Activated naive CD4-positive, alpha-beta T cell treated with anti-CD3 and anti-CD28 coated beads for 36 hours (primary cell): ENCODE data around the gene DUSP22. TPM values are rescaled to one million over a fixed set of nuclear protein-coding genes. Genes with fewer than 3 reads are reported as not detected.

Source experiments
- CTCF ChIA-PET: fragments of 350-600 bp; sonication (Branson Sonifier 250); formaldehyde crosslinking; loops from one replicate; lab custom pipeline; 2021; ENCODE audit warnings: antibody characterized with exemption; lab: Charles Lee
- DNase-seq: peaks from one replicate; pipeline ENCODE4 v3.0.0-alpha.2; 2020
- H3K27ac Mint-ChIP-seq: one replicate; pipeline ENCODE4 v1.8.0; 2021; ENCODE audit warnings: mild to moderate bottlenecking, mixed read lengths
- H3K27me3 Mint-ChIP-seq: one replicate; pipeline ENCODE4 v1.8.0; 2021; ENCODE audit warnings: low read depth, mixed read lengths
- H3K36me3 Mint-ChIP-seq: one replicate; pipeline ENCODE4 v1.8.0; 2021; ENCODE audit warnings: low read depth, mixed read lengths
- H3K4me1 Mint-ChIP-seq: one replicate; pipeline ENCODE4 v1.8.0; 2021; ENCODE audit warnings: low read depth, mixed read lengths
- H3K4me3 Mint-ChIP-seq: one replicate; pipeline ENCODE4 v1.8.0; 2021; ENCODE audit warnings: mild to moderate bottlenecking, moderate library complexity, mixed read lengths
- H3K9me3 Mint-ChIP-seq: one replicate; pipeline ENCODE4 v1.8.0; 2021; ENCODE audit warnings: mixed read lengths
- intact Hi-C: fragments of 100-400 bp; cut with micrococcal nuclease; formaldehyde crosslinking; loops from one replicate; pipeline ENCODE4 v1.15.1; 2023
- total RNA-seq, 2 experiments: library from RNA; stranded (reverse); gene quantifications; one replicate each; pipeline ENCODE4 v1.2.3, GENCODE V29; 2021

Gene DUSP22
- total RNA-seq, 2 experiments from 2014 or later, result 44.6 to 46.9 TPM

DNA sequence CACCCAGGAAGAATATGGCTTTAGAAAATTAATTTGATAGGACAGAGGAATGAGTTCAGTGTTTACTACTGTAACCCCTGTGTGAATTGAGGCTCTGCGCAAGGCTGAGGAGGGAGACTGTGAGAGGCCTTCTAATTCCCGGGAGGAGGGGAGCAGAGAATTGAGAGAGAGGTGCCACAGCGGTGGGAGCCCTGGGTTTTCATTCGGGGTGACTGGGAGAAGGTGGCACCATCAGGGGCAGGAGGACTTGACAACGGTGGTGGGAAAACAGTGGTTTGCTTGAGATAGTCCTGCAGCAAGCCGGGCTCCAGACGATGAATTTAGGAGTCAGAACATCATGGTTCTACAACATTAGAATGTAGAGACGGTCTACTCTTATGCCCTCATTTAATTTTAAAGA lies 9.2 kb downstream of the DUSP22 start:
- no peak overlapping the region for H3K27ac Mint-ChIP-seq
- intact Hi-C loops, result no loop called here
- CTCF ChIA-PET, result interaction anchor here (1.0 kb wide), 1 partner anchor 11 kb away, joined by 3 read pairs; no protein-coding TSS in a partner anchor
- no peaks in the 10 kb centered on the region for H3K9me3 Mint-ChIP-seq
- H3K4me1 Mint-ChIP-seq, result peaks cover 15% of the 10 kb centered on the region
- H3K27me3 Mint-ChIP-seq, result no peaks in the 10 kb centered on the region
- no peak for DNase-seq
- H3K4me3 Mint-ChIP-seq, result no peak overlapping the region
- no peaks in the 10 kb centered on the region for H3K36me3 Mint-ChIP-seq

DNA sequence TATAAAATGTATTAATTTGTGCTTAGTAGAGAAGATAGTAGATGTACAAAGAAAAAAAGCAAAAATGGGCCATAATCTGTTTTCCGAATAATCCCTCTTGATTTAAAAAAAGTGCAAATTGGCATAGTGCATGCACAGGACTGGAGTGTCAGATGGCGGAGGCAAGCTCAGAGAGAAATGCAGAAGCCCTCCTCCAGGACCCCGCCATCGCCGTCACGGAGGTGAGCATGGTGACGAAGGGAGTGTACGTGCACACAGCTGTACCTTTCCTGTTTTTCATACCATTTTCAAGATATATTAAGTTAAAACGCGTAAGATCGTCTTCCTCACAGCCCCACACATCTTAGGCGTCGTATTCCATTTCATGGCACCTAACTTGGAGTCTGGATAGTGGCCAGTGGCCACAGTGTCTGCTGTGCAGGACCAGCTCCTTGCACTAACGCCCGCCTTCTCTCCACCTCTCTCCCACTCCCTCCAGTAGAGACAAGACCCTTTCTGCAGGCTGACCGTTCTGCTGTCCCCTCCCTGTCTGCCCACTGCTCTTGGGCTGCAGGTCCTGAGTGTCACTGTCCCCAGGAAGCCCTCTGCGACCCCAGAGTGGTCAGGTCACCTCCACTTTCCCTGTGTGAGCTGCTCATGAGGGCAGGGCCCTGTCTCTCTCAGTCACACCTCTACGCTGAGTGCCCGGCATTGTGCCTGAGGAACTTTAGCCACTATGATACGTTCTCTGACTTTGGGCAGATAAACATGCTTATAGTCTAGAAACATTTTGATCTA lies 9.8 kb downstream of the DUSP22 start:
- intact Hi-C loops, result no loop called here
- DNase-seq, result no peak
- H3K4me3 Mint-ChIP-seq, result no peak overlapping the region
- CTCF ChIA-PET, result interaction anchor here (1.0 kb wide), 2 partner anchors 11 to 16 kb away, joined by 3 read pairs; no protein-coding TSS in a partner anchor
- no peak overlapping the region for H3K27ac Mint-ChIP-seq
- no peaks in the 10 kb centered on the region for H3K36me3 Mint-ChIP-seq
- H3K9me3 Mint-ChIP-seq, result no peaks in the 10 kb centered on the region
- peaks cover 10% of the 10 kb centered on the region for H3K4me1 Mint-ChIP-seq
- H3K27me3 Mint-ChIP-seq, result no peaks in the 10 kb centered on the region

DNA sequence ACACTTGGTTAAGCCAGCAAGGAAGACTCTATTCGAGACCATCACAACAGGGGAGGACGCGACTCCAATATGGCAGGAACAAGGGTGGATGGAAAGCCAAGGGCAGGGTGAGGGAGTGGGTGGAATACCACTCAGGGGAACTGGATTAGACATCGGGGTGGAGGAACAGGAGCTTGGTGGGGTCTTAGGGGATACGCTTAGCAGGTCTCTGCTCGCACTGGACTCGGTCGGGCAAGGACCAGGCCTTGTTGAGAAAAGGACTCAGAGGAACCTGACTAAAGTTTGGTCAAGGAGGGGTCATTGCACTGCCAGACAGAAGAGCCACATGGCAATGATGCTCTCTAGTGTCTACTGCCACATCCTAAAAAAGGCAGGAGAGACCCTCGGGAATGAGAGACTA lies 10.5 kb downstream of the DUSP22 start:
- intact Hi-C loops, result no loop called here
- peaks cover 3% of the 10 kb centered on the region for H3K4me1 Mint-ChIP-seq
- H3K9me3 Mint-ChIP-seq, result no peaks in the 10 kb centered on the region
- H3K4me3 Mint-ChIP-seq, result no peak overlapping the region
- no peak overlapping the region for H3K27ac Mint-ChIP-seq
- H3K27me3 Mint-ChIP-seq, result no peaks in the 10 kb centered on the region
- no peak for DNase-seq
- CTCF ChIA-PET, result interaction anchor here (1.0 kb wide), 1 partner anchor 15 kb away, joined by 3 read pairs; no protein-coding TSS in a partner anchor
- peaks cover 2% of the 10 kb centered on the region for H3K36me3 Mint-ChIP-seq

DNA sequence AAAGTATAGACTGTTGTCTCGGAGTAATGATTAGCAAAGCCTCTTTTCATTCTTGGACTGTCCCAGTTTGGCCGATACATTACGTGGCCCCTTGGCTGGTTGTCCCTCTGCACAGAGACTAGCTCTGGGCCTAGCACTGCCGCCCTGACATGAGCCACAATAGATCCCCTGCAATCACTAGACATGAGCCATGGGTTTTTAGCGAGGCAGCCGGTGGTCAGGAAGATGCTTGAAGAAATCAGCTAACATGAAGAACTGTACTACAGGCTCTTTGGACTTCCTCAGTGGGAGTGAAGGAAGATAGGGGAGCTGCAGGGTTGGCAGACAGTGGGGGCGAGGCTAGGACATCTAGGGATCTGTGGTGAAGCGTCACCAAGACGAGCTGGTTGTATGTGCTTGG lies 11.0 kb downstream of the DUSP22 start:
- CTCF ChIA-PET, result no interaction called here
- Mint-ChIP-seq H3K36me3 (peaks cover 6% of the 10 kb centered on the region), H3K4me3 (no peak overlapping the region), H3K27me3 (no peaks in the 10 kb centered on the region), H3K27ac (no peak overlapping the region), H3K4me1 (no peaks in the 10 kb centered on the region), H3K9me3 (no peaks in the 10 kb centered on the region)
- intact Hi-C loops, result no loop called here
- no peak for DNase-seq

DNA sequence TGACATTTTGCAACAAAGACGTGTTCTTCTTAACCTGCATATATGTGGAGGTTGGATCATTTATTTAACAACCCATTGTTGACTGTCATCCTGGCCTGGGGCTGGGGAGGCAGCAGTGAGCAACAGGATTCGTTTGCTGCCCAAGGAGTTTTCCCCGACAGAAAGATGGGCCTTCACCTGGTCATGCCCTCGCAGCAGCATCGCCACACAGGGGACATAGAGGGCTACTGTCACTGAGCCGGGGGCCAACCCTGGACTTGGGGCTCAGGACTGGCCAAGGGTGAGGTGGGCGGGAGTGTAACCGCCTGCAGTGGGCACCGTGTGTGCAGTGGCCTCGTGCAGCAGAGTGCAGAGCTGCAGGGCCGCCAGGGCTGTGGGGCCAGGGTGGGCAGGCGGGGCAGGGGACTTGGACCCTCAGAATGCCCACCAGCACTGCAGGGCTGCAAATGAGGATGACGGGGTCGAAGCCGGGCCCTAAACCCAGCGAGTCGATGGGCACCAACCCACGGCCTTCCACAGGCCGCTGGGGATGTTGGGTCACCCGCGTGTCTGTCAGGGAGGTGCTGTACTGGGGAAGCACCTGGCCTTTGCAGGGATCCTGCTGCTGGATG lies 11.8 kb downstream of the DUSP22 start:
- peaks cover 8% of the 10 kb centered on the region for H3K36me3 Mint-ChIP-seq
- no peaks in the 10 kb centered on the region for H3K27me3 Mint-ChIP-seq
- H3K9me3 Mint-ChIP-seq, result no peaks in the 10 kb centered on the region
- H3K4me1 Mint-ChIP-seq, result no peaks in the 10 kb centered on the region
- DNase-seq, result no peak
- no peak overlapping the region for H3K27ac Mint-ChIP-seq
- intact Hi-C loops, result no loop called here
- H3K4me3 Mint-ChIP-seq, result no peak overlapping the region
- CTCF ChIA-PET, result no interaction called here

DNA sequence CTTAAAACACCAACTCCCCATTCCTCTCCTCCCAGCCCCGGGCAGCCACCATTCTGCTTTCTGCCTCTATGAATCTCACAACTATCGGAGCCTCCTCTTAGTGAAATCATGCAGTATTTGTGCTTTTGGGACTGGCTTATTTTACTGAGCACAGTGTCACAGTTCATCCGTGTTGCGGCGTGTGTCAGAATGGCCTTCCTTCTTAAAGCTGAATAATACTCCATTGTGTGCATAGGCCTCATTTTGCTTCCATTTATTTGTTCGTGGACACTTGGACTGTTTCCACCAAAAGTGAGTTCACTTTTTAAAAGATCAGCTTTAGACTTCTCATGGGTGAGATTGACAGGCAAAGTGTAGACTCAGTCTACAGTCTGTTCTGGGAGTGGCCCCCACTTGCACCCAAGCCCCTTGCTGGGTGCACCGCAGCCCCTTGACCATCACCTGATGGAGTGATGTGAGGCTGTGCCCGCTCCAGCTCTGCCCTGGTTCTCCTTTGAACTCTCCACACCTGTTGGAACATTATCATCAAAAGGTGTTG lies 12.6 kb downstream of the DUSP22 start:
- Mint-ChIP-seq H3K27ac (no peak overlapping the region), H3K9me3 (no peaks in the 10 kb centered on the region), H3K27me3 (no peaks in the 10 kb centered on the region), H3K4me3 (no peak overlapping the region), H3K4me1 (no peaks in the 10 kb centered on the region), H3K36me3 (peaks cover 8% of the 10 kb centered on the region)
- intact Hi-C loops, result no loop called here
- CTCF ChIA-PET, result interaction anchor here (0.7 kb wide), 1 partner anchor 156 kb away, joined by 3 read pairs; no protein-coding TSS in a partner anchor
- DNase-seq, result no peak

DNA sequence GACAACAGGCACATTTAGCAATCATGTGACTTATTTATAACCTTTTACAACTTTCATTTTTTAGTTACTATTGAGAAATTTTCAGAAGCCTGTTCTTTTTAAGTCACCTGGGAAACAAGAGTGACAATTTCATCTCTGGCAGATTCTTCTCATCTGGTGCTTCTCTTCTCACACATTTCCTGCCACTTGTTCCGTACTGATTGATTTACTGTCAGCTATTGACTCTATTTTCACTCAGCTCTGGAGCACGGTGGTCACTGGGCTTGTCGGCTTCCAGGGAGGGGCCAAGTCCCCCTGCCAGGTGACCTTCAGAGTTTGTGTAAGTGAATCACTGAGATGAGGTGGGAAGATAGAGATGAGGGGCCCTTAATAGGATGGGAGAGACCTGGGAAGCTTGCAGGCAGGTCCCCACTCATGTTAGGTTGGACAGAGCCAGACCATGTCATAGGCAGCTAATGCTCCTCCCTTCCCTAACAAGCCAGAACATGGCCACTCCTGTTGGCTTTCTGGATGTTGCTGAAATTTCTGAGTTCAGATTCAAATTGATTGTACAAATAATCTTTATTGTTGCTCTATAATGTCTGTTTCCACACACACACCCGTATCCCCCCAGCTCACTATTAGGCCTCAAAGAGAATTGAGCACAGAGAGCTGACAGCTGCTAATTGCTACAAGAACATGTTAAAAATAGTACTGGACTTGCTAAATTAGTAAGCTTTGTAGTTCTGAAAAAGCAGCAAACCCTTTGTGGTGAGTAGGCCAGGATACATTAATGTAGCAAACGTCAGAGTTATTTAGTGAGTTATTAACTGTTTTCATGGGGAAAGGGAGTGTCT lies 13.3 kb downstream of the DUSP22 start:
- Mint-ChIP-seq H3K9me3 (no peaks in the 10 kb centered on the region), H3K27ac (no peak overlapping the region), H3K4me1 (no peaks in the 10 kb centered on the region), H3K27me3 (no peaks in the 10 kb centered on the region), H3K4me3 (no peak overlapping the region), H3K36me3 (peaks cover 8% of the 10 kb centered on the region)
- DNase-seq, result no peak
- CTCF ChIA-PET, result interaction anchor here (0.7 kb wide), 1 partner anchor 157 kb away, joined by 3 read pairs; no protein-coding TSS in a partner anchor
- intact Hi-C loops, result no loop called here

DNA sequence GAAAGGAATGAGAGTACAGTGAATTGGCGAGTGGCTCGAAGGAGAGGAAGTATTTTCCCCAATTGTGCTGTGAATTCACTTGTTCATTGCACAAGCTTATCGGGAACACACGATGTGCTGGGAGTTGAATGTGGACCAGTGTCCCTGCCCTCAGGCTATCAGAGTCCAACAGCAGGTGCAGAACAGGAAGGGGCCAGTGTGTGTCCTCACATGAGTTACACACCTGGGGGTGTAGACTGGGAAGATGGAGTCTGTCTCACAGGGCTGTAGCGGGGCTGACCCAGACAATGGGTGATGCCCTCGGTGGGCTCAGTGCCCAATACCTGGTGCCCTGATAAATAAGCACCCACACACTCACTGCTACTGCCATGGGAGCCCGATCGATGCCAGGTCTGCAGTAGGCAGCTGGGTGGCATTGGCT lies 14.4 kb downstream of the DUSP22 start:
- Mint-ChIP-seq H3K4me1 (peaks cover under 1% of the 10 kb centered on the region), H3K27ac (no peak overlapping the region), H3K9me3 (no peaks in the 10 kb centered on the region), H3K27me3 (no peaks in the 10 kb centered on the region), H3K36me3 (peaks cover 10% of the 10 kb centered on the region), H3K4me3 (no peak overlapping the region)
- CTCF ChIA-PET, result no interaction called here
- intact Hi-C loops, result no loop called here
- DNase-seq, result no peak

DNA sequence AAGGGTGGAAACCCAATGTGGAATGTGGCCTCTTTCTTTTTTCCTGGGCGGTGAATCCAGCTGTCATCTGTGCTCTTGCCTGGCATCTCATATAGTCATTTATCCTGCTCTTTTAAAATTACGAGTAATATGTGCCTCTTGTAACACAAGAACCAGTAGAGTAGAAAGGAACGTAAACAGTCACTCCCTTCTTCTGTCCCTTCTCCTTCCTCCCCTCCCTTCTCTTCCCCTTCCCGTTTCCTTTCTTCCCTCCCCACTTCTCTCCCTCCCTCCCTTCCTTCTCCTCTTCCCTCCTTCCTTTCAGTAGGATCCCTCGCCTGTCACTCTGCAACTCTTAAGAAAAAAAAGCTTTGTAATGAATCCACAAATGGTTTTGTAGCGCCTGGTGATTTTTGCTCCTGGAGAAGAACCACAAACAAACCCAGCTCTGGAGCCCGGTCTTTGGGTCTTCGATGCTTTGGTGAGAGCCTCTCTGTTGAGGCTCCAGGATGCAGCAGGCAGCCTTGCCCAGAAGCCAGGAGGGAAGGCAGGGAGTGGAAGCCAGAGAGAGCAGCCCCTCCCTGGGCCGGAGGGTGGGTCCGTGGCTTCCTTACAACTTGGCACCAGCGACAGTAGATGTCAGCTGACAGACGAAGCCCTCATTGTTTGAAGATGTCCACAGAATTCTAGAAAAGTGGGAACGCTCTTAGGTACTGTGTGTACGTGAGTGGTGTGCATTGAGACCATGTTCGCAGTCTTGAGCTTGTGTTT lies 15.0 kb downstream of the DUSP22 start:
- CTCF ChIA-PET, result interaction anchor here (1.0 kb wide), 1 partner anchor 10 kb away, joined by 4 read pairs; no protein-coding TSS in a partner anchor
- no peak overlapping the region for H3K4me3 Mint-ChIP-seq
- intact Hi-C loops, result no loop called here
- peaks cover 15% of the 10 kb centered on the region for H3K36me3 Mint-ChIP-seq
- no peaks in the 10 kb centered on the region for H3K27me3 Mint-ChIP-seq
- no peak for DNase-seq
- H3K9me3 Mint-ChIP-seq, result no peaks in the 10 kb centered on the region
- peaks cover 4% of the 10 kb centered on the region for H3K4me1 Mint-ChIP-seq
- no peak overlapping the region for H3K27ac Mint-ChIP-seq

DNA sequence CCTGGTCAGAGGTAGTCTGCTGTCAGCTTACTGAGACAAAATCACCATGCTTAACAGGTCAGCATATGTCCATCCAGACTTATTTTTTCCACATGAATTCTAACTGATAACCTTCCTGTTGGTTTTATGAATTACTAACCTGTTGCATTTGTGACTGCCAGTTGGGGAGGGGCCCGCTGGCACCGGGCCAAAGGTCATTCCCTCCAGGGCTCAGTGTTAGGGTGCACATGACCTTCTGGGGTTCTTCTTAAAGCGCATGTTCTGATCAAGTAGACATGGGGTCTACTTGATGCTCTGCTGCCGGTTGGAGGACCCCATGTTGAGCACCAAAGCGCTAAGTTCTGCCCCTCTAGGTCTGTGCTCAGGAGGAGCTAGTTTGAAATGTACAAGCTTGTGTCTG lies 15.6 kb downstream of the DUSP22 start:
- Mint-ChIP-seq H3K4me3 (no peak overlapping the region), H3K4me1 (peaks cover 7% of the 10 kb centered on the region), H3K9me3 (no peaks in the 10 kb centered on the region), H3K27ac (no peak overlapping the region), H3K27me3 (no peaks in the 10 kb centered on the region), H3K36me3 (peaks cover 20% of the 10 kb centered on the region)
- no peak for DNase-seq
- intact Hi-C loops, result no loop called here
- CTCF ChIA-PET, result interaction anchor here (1.0 kb wide), 1 partner anchor 9 kb away, joined by 4 read pairs; no protein-coding TSS in a partner anchor

DNA sequence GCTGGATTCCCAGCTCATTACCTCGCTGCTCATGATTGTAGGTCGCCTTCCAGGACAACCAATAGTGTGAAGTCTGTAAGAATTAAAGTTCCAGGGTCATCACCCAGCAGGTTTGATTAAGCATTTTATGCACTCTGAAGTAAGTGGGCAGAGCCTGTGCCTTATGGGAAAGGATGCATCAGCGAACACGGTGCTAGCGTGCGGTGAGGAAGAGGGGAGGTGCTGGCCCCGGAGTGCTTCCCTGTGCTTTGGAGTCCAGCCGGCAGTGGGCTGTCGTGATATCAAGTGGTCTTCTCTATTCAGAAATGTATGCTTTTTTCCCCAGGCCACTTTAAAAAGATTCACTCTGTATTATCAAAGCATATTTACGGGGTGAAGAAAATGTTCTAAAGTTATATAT lies 16.0 kb downstream of the DUSP22 start:
- Mint-ChIP-seq H3K27me3 (no peaks in the 10 kb centered on the region), H3K9me3 (no peaks in the 10 kb centered on the region), H3K36me3 (peaks cover 21% of the 10 kb centered on the region), H3K27ac (no peak overlapping the region), H3K4me3 (no peak overlapping the region), H3K4me1 (peaks cover 11% of the 10 kb centered on the region)
- CTCF ChIA-PET, result interaction anchor here (1.0 to 1.3 kb wide), 2 partner anchors 8 to 14 kb away, joined by 3 to 4 read pairs; no protein-coding TSS in a partner anchor
- intact Hi-C loops, result no loop called here
- DNase-seq, result no peak
